ENCODE results near the gene CDH4.

- no peak for TF ChIP-seq CTCF (IDR thresholded peaks at IDR 0.05)
- TF ChIP-seq POLR2AphosphoS5 (IDR thresholded peaks at IDR 0.05), result no peak
- no peak for TF ChIP-seq POLR2A (IDR thresholded peaks at IDR 0.05)
Observed at GRCh38 chr20:61548069-61548468, 296.0 kb downstream of the CDH4 start.

All from sigmoid colon (tissue), 4 donors.